GM12801 (cell line): ENCODE measurements around the gene CELF5.

ENCODE experiments used
- TF ChIP-seq, protein P1 (sequence below): IDR thresholded peaks from one replicate; pipeline ENCODE4 v1.5.1; 2011; ENCODE audit warnings: control low read depth; ENCODE audit not compliant: insufficient read length; ENCODE audit errors: extremely low read depth

Gene CELF5

DNA sequence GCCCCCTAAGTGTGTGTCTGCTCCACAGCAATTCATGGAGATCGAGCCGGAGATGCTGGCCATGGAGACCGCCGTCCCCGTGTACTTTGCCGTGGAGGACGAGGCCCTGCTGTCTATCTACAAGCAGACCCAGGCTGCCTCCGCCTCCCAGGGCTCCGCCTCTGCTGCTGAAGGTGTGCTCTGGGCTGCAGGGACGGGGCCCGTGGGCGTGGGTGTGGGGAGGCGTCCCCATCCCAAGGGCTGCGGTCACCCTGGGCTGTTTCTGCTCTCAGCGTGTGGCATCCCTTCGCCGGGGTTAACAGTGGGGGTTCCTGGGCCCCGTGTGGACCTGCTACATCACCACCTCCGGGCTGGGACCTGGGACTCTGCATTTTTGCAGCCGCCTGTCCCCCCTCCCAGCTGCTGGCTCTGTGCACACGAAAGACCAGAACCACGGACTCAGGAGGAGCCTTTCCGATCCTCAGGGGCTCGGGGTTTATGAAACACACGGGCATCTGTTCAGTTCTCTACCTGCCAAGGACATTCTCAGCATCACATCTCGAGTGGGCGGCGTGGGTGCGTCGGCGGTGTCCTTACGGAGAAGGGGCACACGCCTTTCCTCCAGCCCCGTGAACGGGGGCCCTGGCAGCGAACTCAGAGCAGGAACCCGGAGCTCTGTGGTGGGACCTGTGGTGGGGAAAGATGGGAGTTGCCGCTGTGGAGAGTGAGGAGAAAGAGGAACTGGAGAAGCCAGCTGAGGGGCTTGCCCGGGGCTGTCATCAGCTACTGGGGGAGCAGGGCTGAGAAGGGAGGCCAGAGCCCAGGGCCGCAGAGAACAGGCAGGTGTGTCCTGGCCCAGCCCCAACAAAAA lies 31.0 kb upstream of the CELF5 start:
- TF ChIP-seq, protein P1, sequence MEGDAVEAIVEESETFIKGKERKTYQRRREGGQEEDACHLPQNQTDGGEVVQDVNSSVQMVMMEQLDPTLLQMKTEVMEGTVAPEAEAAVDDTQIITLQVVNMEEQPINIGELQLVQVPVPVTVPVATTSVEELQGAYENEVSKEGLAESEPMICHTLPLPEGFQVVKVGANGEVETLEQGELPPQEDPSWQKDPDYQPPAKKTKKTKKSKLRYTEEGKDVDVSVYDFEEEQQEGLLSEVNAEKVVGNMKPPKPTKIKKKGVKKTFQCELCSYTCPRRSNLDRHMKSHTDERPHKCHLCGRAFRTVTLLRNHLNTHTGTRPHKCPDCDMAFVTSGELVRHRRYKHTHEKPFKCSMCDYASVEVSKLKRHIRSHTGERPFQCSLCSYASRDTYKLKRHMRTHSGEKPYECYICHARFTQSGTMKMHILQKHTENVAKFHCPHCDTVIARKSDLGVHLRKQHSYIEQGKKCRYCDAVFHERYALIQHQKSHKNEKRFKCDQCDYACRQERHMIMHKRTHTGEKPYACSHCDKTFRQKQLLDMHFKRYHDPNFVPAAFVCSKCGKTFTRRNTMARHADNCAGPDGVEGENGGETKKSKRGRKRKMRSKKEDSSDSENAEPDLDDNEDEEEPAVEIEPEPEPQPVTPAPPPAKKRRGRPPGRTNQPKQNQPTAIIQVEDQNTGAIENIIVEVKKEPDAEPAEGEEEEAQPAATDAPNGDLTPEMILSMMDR, result no peak

DNA sequence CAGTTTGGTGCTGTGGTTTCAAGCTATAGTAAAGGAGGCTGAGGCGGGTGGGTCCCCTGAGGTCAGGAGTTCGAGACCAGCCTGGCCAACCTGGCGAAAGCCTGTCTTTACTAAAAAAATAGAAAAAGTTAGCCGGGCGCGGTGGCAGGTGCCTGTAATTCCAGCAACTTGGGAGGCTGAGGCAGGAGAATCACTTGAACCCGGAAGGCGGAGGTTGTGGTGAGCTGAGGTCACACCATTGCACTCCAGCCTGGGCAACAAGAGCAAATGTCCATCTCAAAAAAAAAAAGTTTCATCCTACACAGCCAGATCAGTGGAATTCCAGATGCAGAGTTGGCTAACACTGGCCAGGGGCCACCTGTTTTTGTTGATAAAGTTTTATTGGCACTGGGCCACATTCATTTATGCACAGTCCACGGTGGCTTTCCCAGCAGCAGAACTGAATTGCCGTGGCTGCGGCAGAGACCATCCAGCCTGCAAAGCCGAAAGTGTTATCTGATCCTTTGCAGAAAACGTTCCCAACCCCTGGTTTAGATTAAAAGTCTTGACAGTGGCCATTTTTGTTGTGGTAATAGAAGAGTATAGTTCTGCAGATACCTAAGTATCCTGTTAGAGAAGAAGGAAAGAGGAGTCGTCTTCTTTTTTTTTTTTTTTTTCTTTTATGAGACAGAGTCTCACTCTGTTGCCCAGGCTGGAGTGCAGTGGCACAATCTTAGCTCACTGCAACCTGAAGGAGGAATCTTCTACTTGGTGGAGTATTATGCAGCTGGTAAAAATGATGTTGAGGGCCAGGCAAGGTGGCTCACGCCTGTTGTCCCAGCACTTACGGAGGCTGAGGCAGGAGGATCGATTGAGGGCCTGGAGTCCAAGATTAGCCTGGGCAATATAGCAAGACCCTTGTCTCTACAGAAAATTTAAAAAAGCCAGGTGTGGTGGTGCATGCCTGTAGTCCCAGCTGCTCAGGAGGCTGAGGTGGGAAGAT lies 30.1 kb upstream of the CELF5 start:
- TF ChIP-seq, protein P1, result no peak

DNA sequence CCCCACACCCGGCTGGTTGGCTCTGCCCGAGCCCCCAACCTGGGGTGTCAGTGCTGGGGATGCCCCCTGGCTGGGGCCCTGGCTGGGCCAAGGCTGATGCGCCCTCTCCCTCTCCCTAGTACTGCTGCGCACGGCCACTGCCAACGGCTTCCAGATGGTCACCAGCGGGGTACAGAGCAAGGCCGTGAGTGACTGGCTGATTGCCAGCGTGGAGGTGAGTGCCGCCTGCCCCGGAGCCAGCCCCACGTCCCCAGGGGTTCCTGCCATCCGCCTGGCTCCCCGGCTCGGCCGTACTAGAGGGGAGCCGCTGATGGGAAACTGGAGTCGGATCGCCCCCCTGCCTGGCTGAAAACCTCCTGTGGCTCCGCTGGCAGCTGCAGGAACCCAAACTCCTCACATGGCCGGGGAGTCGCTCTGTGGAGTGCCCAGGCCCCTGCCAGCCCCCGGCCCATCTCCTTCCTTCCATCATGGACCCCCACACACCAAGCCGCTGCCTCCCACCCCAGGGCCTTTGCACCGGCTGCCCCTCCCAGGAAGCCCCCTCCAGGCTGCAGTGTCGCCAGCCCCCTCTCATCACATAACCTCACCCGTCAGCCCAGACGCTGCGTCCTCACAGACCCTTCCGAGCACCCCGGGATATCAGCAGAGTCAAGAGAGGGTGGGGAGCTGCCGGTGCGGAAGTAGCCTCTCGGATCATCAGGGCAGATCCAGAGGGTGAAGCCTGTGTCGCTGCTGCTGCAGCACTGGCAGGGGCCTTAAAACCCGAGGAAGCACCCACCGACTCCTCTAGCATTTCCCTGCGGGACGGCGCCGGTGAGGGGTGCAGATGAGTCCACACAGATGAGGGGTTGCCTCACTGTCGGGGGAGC lies 28.2 kb upstream of the CELF5 start:
- TF ChIP-seq, protein P1, result no peak

DNA sequence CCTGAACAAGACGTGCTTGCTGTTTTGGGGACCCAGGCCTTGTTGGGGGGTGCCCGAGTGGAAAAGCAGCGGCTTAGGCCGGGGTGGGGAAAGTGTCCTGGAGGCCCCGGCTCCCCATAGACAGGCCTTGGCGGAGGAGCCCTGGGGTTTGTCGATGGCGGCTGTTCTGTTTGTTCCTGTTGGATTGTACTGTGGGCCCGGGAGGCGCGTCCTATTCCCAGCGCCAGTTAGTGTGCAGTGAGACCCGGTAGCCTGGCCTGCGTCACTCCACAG lies 27.6 kb upstream of the CELF5 start:
- TF ChIP-seq, protein P1, result no peak

DNA sequence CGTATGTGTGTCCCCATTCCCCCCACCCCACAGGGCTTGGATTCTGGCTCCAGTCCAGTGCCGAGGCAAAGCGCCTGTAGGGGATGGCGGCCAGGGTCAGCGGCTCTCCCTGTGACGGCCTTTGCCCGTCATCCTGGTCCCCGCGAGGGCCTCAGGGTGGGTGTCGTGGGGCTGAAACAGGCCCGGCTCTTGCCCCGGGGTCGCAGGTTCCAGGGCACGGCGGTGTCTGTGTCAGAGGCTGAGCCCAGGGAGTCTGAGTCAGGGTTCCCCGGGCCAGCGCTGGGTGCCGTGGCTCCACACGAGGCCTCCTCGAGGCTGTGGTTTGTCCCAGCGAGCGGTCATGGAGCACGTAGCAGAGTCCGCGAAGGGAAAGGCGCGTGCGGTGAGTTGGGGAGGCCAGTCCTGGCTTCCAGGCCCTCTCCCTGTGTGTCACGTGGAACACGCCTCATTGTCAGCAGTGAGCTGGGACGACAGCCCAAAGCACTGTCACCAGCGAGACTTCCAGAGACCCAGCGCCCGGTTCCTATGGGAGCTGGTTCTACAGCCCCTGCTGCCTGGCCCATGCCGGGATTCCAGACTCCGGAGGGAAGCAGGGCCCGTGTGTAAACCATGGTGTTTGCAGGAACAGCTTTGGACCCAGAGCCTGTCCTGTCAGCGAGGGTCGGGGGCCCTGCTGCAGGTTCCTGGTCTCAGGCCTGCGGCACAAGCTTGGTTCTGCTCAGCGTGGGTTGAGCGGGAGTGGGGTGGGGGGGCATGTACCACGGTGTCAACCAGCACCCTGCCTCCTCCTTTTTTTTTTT lies 25.4 kb upstream of the CELF5 start:
- TF ChIP-seq, protein P1, result no peak

DNA sequence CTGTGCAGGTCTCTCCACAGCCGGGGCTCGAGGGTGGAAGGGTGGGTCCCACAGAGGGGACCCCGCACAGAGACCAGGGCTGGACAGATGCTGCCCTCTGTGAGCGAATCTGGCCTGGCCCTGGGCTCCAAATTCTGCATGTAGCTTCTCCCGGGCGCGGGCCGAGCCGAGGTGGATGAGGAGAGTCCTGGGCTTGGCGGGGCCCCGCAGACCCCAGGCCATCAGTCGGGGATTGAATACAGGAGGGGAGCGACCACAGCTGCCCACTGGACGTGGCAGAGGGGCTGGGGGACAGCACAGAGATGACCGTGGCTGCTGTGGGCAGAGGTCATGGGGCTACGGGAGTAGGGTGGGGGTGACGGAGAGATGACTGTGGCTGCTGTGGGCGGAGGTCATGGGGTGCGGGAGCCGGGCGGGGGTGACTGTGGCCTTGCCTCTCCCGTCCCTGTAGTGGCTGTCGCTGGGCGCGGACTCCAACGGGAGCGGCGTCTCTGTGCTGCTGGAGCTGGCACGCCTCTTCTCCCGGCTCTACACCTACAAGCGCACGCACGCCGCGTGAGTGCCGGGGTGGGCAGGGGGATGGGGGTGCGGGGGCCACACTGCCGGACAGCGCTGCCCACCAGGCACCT lies 23.3 kb upstream of the CELF5 start:
- TF ChIP-seq, protein P1, result no peak
